Measurements from ENCODE around the gene CHAF1A.

The CHAF1A gene

GRCh38 chr19:4372165-4373012 lies 30.1 kb upstream of the CHAF1A start:
- TF ChIP-seq CTCF (IDR thresholded peaks at IDR 0.05; ENCODE audit: low read depth, low read length, missing control alignments): no peak
- no peak overlapping the region for H3K4me3 ChIP-seq (ENCODE audit: low read depth, low read length)
- no peak for DNase-seq (ENCODE audit: low read depth)

DNA sequence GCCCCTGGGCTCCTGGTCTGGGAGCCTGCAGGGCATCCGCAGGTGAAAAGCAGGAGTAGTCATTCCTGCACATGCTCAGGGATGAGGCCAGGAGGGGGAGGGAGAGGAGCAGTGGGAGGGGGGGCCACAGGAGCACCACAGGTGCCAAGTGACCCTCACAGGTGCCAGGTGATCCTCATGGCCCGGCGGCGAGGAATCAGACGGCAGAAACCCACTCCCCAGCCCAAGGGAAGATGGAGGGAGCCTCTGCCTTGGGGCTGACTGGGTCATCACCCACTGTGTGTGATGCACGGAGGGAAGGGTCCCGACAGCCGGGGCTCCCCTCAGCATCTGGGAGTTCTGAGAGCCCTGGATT lies 29.4 kb upstream of the CHAF1A start:
- DNase-seq (ENCODE audit: low read depth): no peak
- H3K4me3 ChIP-seq (ENCODE audit: low read depth, low read length): no peak overlapping the region
- TF ChIP-seq CTCF (IDR thresholded peaks at IDR 0.05; ENCODE audit: low read depth, low read length, missing control alignments): no peak

DNA sequence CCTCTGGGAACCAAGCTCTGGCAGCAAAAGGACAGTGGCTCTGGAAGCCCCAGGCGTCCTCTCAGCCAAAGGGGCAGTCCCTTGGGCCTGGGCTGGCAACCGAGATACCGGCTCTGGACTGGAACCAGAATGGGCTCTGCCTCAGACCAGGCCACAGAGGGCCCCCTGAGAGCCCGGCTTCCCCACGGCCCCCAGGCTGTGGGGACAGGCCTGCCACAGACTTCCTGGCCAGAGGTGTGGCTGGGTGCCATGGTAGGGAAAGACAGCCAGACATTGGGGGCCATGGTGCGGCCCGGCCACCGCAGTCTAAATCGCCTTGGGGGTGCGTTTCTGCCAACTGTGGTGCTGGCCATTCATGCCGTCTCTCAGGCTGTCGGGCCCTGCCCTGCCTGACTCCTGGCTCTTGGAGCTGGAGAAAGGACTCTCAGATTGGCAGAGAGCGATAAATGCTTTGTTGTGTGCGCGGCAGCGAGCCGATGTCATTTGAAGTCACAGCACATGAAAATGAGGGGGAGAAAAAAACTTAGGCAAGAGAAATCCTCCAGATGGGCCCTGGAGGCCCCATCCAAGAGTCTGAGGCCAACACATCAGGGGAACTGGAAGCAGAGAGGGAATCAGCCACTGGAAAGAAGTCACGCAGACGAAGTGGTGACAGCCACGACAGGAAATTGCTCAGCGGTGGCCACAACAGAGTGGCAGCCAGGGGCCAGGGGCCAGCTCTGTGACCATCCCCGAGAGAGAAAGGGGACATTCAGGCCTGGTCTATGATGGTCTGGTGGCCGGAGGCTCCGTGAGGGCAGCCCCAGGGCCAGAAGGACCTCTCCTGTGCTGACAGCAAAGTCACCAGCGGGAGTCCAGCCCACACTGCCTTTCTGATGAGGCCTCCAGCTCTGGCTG lies 28.6 kb upstream of the CHAF1A start:
- H3K4me3 ChIP-seq (ENCODE audit: low read depth, low read length): no peak overlapping the region; the same call in 1 of the 2 replicates
- TF ChIP-seq CTCF (IDR thresholded peaks at IDR 0.05; ENCODE audit: low read depth, low read length, missing control alignments): no peak
- no peak for DNase-seq (ENCODE audit: low read depth)

- peak overlapping the region; percentile 41; the same call in 1 of the 2 replicates for H3K4me3 ChIP-seq (ENCODE audit: low read depth, low read length)
- DNase-seq (ENCODE audit: low read depth): no peak
- TF ChIP-seq CTCF (IDR thresholded peaks at IDR 0.05; ENCODE audit: low read depth, low read length, missing control alignments): peak; percentile 3
Measured at GRCh38 chr19:4374498-4375163, 27.8 kb upstream of the CHAF1A start.

DNA sequence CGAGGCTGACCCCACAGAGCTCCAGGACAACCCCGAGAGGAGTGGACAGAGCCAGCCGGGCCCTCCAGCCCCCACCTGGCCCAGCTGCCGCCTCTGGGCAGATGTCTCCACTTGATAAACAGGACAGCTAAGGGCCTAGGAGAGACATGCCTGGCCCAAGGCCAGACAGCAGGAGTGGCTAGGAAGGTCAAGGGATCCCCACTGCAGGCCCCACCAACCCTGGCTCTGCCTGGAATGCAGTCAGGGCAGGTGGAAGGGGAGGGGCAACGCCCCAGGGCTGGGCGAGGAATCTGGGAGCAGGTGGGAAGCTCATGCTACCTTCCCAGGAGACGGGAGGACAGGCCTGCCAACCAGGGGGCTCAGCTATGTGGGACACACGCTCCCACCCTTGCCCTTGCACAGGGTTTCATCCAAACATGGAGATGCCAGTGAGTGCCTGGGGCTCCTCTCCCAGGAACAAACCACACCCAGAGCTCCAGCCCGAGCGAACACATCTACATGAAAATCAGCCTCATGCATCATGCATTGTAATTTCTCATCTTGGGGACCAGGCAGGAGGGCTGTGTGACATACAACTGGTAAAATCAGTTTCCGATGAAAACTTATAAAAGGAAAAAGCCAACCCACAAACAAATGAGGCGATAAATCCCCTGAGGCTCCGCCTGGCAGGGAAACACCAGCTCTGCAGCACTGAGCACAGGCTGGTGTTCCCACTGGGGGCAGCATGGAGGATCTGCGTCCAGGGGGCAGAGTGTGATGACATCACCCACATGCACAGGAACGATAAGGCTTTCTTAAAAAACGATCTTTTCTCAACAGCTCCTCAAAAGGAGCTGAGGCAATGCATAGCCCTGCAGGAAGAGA lies 27.0 kb upstream of the CHAF1A start:
- peak; percentile 54 for TF ChIP-seq CTCF (IDR thresholded peaks at IDR 0.05; ENCODE audit: low read depth, low read length, missing control alignments)
- peak overlapping the region; percentile 41 for H3K4me3 ChIP-seq (ENCODE audit: low read depth, low read length)
- no peak for DNase-seq (ENCODE audit: low read depth)
